Fibroblast of skin of right biceps (primary cell): ENCODE data around the gene ISYNA1.
A peak's percentile ranks its signal among the peaks of the same experiment; 100 is the strongest.

ENCODE experiments used
- DNase-seq: peaks from one replicate; pipeline ENCODE4 v3.0.0-alpha.2; 2013

The ISYNA1 gene

DNA sequence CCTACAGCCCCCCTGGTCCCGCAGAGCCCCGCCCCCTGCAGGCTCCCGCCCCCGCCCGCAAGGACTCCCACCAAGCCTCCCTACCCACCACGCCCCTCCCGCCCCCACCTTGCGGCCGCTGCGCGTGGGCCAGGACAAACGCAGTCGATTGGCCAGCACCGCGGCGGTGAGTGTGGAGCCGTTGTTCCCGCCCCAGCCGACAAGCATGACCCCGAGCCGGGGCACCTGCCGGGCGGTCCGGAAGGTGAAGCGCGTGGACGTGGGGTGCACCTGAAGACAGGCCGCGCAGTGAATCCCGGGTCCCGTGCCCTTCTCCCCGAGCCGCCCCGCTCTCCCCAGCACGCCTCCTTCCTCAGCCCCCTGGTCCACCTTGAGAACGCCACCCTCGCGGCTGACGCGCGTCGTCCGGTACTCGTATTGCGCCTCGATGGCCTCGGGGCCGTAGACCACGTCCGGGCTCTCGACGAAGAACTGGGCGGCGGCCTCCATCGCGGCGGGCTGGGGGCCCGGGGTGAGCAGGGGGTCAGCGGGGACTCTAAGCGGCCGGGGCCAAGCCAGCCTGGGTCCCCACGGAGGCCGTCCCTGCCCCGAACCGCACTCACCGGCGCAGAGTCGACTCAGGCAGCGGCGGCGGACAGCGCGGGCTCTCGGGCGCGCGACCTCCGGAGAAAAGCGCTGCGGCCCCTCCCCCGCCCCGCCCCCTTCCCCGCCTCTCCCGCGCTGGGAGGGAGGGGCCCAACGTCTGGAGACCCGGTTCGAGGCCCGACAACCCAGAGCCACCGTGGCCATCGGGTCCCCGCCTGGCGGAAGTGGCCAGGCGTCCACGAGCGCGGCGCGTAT lies at the start of gene ISYNA1:
TSS of gene ISYNA1 (minus strand) at position 643 of the 840 bp plus-strand sequence. CDS start at position 489, 154 bp downstream.
- DNase-seq, result no peak

DNA sequence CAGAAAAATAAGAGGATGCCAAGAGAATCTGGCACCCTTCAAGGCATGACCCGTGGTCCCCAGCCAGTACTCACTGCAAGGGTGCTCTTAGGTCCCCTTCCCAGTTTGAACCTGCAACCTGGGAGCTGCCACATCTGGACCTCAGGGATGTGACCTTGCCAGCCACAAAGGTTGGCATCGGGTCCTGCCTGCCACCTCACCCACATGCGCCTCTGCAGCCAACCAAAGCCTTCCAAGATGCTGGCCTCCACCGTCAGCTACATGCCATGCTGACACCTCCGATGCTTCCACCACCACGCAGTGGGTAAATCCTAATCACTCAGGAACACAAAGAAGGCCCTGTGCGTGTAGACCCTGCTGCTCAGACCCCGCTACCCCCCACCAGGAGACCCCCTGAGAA lies 48.8 kb upstream of the ISYNA1 start:
- DNase-seq, result no peak

DNA sequence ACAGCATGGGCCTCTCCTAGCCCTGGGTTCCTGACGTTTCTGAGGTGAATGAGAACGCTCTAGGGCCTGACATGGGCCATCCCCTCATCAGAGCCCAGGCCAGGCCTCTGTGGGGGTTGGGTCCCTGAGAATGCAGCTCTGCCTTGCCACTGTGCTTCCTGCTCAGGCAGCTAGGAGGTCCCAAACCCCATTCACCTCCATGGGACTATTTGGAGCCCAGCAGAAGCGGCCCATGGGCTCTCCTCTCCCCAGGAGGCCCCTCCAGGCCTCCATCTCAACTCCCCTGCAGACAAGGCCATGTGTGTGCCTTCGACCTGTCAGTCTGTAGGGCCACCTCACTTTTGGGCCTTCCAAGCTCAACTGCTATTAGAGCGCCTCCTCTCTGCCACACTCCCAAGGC lies 47.1 kb upstream of the ISYNA1 start:
- DNase-seq, result no peak

DNA sequence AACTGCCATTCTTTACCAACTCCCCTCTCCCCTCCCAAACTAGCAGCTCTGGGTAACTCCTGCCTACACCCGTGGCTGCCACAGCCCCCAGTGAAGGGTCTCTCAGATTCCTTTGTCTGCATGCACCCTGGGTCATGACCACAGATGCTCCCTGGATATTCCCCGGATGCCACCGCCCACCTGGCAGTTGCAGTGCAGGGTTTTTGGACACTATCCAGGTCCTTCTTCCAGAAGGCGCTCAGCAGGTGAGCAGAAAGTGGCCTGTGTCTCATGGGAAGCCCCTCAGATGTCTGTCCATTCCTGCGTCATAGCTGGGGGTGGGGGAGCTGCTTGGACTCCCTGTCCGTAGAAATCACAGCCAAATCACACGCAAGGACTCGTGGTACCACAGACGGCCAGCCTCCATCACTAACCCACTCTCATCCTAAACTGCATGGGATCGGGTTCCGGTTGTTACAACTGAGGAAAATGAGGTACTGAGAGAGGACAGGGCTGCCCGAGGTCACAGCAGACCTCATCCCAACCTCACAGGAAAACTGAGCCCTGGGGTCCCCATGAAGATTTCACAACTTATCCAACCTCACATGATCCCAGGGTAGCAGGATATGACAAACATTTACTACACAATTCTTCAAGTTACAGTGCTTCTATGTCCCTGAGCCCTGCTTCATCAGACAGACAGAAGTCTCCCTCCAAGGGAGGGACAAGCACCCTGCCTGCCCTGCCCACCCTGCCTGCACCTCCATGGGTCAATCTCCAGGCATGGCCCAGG lies 45.4 kb upstream of the ISYNA1 start:
- no peak for DNase-seq

DNA sequence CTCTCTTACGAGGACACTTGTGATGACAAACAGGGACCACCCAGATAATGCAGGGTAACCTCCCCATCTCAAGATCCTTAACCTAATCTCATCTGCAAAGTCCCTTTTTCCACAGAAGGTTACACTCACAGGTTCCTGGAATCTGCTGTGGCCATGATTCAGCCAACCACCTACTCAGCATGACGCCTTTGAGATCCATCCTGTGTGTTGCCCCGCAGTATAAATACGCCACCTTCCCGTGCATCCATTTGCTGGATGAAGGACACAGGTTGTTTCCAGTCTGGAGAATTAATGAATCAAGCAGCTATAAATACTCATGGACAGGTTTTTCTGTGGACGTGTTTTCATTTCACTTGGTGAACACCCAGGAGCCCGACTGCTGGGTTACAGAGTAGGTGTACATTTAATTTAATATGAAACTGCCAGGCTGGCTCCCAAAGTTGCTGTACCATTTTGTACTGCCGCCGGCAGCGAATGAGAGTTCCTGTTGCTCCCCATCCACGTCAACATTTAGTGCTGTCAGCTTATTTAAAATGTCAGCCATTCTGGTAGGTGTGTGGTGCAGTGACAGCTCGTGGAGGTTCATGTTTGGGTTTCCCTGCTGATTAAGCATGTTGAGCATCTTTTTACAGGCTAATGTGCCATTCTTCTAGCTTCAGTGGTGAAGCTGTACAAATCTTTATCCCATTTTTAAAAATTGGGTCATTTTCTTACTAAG lies 43.7 kb upstream of the ISYNA1 start:
- no peak for DNase-seq

DNA sequence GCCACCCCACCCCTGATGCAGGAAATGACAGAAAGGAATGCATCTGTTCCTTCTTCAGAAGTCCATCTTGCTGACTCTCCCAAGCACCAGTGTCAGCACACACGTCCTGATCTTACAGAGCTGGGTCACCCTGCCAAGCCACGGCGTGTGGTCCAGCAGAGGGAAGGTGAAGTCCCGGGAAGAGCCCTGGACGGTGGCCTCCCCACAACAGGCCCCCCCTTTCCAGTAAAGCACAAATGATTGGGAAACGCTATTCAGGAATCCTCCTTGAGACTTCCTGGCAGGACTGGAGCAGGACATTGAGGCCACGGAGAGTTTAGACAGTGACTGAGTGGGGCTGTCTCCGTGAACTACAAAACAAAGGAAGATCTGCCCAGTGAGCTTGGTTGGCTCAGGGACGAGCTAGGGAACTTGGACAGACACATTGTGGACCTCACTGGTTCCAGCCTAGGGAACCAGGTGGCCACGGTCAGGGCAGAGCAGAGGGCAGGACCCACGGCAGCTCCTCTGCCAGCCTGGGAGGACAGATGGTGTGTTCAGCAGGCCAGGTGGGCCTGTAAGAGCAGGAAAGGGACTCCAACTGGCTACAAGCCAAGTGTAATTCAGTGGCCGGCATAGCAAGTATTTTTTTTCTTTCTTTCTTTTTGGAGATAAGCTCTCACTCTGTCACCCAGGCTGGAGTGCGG lies 42.2 kb upstream of the ISYNA1 start:
- peak; percentile 58 for DNase-seq

DNA sequence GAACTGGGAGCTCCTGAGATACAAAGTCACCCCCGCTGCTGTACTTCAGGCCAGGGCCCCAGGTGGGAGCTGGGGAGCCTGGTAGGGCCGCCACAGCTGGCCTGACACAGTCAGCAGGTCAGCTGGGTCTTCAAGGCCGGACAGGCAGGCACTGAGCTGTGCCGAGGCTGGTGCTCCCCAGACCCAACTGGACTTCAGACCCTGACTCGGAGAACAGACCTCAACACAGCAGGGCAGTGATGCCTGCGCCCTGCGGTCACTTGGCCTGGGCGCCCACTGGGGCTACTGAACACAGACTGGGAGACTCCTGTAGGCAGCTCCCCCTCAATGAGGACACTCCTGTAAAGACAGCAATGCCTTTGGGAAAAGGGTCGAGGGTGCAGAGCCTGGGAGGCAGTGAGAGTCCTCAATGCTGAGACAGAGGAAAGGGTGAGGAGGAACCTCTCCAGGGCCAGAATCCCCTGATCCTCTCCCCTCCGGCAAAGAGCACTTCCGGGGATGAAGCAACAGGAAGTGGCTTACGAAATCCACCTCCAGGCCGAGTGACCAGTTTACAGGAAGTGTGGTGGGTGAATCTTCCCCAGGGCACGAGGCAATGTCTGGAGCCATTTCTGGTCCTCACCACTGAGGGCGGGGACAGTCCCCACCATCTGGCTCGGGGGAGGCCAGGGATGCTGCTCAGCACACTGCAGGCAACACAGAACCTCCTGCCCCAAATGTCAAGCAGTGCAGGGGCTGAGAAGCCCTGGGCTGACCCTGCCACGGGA lies 40.8 kb upstream of the ISYNA1 start:
- peak; percentile 86 for DNase-seq

DNA sequence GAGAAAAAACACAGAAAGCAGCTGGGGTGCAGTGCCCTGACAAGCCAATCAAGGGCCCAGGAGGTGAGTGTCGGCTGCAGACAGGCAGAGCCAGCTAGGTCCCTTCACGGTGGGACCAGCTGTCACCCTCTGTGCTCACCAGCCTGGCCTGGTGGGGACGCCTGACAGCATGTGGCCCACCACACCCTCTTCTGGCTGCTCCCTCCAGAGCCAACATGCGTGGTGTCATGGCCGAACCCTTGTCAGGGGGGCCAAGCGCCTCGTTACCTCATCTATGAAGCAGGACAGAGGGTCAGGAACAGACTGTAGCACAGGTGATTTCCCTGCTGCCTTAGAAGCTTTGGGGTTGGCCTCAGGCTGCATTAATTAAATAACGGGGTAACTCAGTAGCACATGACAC lies 40.0 kb upstream of the ISYNA1 start:
- no peak for DNase-seq

DNA sequence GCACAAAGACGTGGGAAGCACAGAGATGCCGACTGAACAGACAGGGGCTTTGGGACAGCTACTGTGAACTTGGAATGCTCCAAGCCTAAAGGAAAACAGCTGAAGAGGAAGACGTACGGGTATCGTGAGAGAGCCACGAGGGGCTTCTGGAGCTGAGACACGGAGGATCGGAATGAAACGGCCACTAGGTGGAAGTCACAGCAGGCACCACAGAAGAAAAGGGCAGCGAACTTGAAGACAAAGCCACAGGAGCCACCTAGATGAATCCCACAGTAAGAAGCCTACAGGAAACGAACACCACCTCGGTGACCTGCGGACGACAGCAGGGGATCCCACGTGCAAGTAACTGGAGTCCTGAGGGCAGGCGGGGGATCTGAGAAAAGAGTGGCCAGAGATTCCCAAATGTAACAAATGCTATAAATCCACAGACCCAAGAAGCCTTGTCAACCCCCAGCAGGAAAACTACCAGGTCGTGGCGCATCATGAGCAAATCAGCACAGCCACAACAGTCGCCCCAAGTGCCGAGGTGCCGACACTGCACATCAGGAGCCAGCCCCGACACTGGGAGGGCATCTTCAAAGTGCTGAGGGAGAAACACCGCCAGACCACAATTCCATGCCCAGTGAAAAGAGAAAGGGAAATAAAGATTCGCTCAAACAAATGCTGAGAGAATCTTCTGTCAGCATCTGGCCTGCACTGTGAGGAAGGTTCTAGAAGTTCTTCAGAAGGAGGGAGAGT lies 39.3 kb upstream of the ISYNA1 start:
- DNase-seq, result peak; percentile 34

DNA sequence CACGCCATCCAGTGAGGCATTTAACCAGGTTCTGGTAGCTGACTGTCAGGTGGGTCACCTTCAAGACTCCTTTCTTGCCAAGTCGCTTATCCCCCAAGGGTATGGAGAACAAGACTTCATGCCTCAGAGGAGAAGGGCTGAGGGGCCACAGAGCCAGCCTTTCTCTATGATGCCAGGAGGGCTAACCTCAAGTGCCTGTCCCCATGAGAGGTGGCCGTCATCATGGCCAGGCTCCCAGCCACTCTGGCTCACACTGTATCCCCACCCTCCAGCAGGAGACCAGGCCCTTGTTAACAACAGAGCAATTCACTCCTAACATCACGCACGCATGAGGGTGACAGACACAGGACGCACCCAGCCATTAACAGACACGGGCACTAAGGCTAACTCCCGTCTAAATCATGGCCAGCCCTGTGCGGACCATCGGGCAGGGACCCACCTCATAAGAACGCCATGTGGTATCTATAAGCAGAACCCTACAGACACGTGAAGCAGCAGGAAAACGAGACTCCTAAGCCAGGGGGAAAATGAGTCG lies 38.6 kb upstream of the ISYNA1 start:
- no peak for DNase-seq

DNA sequence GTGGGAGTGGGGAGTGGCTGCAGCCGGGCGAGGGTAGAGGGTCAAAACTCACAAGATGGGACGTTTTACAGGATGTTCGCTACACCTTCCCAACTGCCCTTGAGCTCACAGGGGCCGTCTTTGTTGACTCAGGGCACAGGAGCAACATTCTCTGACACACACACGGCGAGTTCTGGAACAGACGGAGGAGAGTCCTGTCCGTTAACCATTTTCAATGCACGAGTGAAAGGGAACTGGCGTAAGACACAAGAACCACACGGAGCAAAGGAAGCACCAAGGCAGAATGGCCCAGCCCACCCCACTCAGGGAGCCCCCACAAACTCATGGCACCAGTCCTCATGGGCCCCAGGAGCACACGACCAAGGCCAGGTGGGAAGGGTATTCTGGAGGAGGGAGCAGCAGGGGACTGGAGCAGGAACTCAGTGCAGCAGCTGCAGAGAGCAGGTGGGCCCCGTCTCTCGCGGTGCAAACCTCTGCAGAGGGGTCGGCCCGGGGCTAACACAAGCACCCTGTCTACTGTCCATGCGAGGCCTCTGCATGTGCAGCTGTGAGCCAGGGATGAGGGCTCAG lies 37.9 kb upstream of the ISYNA1 start:
- DNase-seq, result no peak

DNA sequence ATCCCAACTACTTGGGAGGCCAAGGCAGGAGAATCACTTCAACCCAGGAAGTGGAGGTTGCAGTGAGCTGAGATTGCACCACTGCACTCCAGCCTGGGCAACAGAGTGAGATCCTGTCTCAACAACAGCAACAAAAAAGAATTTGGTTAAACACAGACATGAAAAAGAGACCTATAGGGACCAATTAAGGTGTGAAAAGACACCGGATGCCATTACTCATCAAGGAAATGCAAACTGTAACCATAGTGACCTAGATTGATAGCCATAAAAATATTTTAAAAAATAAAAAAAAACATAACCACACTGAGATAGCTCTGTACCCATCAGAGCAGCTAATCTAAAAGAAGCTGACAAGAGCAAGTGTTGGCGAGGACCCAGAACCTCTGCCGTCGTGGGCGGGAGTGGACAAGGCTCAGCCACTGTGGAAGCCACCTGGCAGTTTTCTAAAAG lies 37.1 kb upstream of the ISYNA1 start:
- DNase-seq, result no peak

DNA sequence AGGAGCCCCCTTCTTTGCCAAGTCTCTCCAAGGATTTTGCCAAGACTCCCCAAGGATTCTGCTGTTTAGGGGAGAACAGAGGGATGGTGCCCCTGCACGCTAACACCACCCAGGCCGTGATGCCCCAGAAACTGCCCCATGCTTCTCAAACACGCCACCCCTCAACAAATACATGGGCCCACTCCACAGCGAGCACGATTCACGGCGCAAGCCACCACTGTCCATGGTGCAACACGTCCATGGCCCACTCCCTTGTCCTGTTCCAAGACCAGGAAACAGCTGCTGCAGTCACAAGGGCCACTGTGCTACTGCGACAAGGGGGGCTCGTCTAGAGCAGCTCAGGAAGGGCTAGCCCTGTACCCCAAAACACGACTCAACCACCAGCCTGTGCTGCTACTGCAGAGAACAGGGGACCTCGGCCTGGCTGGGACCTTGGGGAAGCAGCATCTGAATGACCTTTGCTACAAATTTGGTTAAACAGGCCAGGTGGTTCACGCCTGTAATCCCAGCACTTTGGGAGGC lies 36.5 kb upstream of the ISYNA1 start:
- no peak for DNase-seq

DNA sequence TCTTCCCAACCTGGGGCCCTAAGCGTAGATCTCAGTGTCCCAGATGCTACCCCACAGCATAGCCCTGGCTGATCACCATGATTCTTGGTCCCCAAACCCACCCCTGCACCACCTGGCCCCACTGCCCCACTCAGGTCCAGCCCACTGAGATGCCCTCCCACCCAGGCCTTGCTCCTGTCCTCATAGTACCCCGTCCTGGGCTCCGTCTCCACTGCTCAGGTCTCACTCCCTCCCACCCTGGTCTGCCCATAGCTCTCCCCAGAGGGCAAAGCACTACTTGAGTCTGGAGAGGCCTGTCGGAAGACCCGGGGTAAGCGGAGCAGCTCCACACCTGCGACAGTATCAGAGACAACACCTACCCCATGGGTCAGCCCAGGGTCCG lies 35.8 kb upstream of the ISYNA1 start:
- DNase-seq, result no peak

DNA sequence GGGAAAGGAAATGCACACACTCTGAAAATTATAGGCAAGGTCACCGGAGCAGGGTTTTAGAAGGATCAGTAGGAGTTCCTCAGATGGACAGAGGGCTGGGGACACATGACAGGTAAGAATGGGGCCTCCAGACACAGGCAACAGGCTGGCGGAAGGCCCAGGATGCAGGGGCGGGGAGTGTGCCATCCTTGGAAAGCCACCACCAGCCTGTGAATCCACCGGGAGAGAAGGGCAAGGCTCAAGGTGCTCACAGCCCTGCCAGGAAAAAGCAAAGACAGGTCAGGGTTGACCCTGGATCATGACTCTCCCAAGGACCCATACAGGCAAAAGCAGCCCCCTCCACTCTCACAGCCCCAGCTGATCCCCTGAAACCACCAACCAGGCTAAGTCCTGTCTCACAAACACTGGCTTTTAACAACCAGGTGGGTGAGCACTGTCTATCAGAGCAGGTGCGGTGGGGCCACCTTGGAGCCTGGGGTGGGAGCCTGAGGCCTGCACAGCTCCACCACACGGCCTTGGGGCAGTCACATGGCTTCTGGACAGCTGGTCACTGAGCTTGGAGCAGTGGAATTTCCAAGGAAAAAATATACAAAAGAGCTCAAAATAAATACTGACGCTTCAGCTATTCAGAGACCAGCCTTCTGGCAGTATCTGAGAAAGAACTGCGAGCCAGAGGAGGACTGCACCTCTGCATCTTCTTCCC lies 35.2 kb upstream of the ISYNA1 start:
- DNase-seq, result no peak

DNA sequence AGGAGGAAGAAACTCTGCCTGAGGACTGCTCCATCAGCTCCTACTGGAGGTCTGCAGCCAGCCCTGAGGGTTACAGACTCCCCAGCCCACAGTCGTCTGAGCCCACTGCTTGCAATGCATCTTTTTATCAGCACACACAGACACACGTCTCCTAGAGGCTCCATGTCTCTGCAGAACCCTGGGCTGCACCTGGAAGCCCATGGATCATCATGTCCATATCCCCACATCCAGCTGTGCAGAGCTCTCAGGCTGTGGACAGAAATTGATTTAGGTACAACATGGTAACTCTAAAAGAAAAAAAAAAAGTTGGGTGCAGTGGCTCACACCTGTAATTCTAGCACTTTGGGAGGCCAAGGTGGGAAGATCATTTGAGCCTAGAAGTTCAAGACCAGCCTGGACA lies 32.9 kb upstream of the ISYNA1 start:
- no peak for DNase-seq

DNA sequence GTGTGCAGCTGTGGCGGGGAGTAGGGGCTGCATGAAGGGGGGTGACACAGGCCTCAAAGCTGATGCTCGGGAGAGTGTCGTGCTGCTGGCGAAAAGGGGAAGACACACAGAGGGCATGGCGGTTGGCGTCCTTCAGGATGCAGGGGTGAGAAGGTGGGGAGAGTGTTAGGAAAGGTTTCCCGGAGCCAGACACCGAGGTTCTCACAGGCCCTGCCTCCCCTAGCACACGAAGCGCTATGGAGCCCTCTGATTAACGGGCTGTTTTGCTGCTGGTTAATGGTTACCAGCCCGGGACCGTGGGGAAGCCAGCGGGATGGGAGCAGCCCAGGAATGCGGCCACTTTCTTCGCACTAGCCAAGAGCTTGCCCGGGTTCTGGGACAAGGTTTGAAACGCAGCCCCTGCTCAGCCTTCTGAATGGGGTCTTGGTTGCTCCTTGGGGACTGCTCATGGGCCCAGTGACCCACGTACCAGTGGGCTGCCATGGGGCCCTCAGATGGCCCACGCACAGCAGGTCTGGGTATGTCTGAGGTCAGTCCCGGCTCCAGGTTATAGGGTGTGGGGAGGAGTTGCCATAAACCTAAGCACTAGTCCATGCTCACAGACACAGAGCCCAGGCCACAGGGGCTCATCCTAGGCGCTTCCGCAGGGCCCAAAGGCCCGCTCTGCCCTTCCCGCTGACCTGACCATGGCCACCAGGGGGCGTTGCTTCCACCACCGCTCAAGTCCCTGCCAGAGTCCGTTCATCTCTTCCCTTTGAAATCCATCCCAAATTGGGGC lies 31.3 kb upstream of the ISYNA1 start:
- DNase-seq, result peak; percentile 63

DNA sequence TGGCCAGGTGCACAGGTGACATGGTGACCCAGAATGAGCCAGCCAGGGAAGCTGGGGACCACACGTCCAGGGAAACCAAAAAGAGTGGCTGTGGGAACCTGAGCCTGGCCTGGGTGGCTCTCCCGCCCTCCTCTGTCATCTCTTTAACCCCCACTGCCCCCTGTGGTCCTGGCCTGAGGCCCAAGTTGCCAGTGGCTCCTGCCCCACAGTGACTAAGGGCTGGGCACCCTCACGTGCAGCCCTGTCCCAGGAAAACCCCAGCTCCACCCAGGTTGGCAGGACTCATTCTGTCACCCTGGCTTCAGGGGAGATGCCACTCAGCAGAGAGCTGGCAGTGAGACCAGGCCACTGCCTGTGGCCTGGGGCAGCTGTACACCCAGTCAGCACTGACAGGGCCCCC lies 30.6 kb upstream of the ISYNA1 start:
- no peak for DNase-seq

DNA sequence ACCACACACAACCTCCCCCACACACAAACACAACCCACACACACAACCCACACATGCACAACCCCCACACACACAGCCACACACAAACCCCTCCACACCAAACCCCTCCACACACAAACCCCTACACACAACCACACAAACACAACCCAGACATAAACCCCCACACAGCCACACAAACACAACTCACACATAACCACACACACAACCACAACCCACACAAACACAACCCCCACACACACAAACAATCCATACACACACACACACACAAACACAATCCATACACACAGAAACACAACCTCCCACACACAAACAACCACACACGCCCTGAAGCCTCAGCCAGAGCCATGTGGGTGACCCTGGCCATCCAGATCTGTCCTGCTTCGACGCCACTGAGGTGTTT lies 30.0 kb upstream of the ISYNA1 start:
- no peak for DNase-seq
